Lung (tissue), 12 donors: ENCODE measurements around the gene HLA-DMB. TPM values are rescaled to one million over a fixed set of nuclear protein-coding genes. Genes with fewer than 3 reads are reported as not detected.

Experiments used
- ATAC-seq: fragments of 200-7000 bp; cut with Tn5 transposase; one replicate; pipeline ENCODE4 v1.9.1; 2020; ENCODE audit warnings: moderate number of reproducible peaks; ENCODE audit not compliant: insufficient read depth, low FRiP score
- DNase-seq, 3 donors: peaks; one replicate each; pipeline ENCODE4 v3.0.0-alpha.2; 2013 to 2017
- H3K27ac ChIP-seq, 2 donors: one replicate each; pipeline ENCODE4 v1.5.1; 2013; ENCODE audit warnings: mild to moderate bottlenecking in 2 of 2, moderate library complexity in 2 of 2, control low read depth in 1 of 2, inconsistent platforms in 1 of 2, low read depth in 1 of 2, low read length in 1 of 2
- H3K27me3 ChIP-seq, 3 donors: one replicate each; pipeline ENCODE4 v1.5.1; 2013; ENCODE audit warnings: low read length in 2 of 3; ENCODE audit not compliant: control insufficient read depth in 3 of 3, insufficient read depth in 3 of 3
- H3K36me3 ChIP-seq, 4 donors: one replicate each; pipeline ENCODE4 v1.5.1; 2013; ENCODE audit warnings: low read length in 4 of 4, mild to moderate bottlenecking in 1 of 4, moderate library complexity in 1 of 4; ENCODE audit not compliant: control insufficient read depth in 4 of 4, insufficient read depth in 4 of 4
- H3K4me1 ChIP-seq, 5 donors: one replicate each; pipeline ENCODE4 v1.5.1; 2013; ENCODE audit warnings: low read length in 5 of 5, mild to moderate bottlenecking in 2 of 5, moderate library complexity in 1 of 5; ENCODE audit not compliant: control insufficient read depth in 5 of 5, insufficient read depth in 5 of 5
- H3K4me3 ChIP-seq: one replicate; pipeline ENCODE4 v1.5.1; 2013; ENCODE audit warnings: mild to moderate bottlenecking, control low read depth, moderate library complexity
- H3K9ac ChIP-seq, 2 donors: one replicate each; pipeline ENCODE4 v1.5.1; 2013; ENCODE audit warnings: low read length in 2 of 2, control low read depth in 1 of 2; ENCODE audit not compliant: insufficient read depth in 1 of 2
- H3K9me3 ChIP-seq, 4 donors: one replicate each; pipeline ENCODE4 v1.5.1; 2013; ENCODE audit warnings: low read length in 3 of 4, mild to moderate bottlenecking in 1 of 4, moderate library complexity in 1 of 4; ENCODE audit not compliant: control insufficient read depth in 4 of 4, insufficient read depth in 3 of 4
- WGBS, 2 donors: extraction: QIAGEN DNeasy Blood & Tissue Kit; methylation state at CpG; one replicate each; pipeline ENCODE4 v1.1.7; 2013; 5-methylcytosine and 5-hydroxymethylcytosine counted together
- polyA plus RNA-seq, 2 donors: library from polyadenylated mRNA; stranded (reverse); fragments of 200-250 nt; gene quantifications; one replicate each; pipeline ENCODE4 v1.2.1, GENCODE V29; 2013
- total RNA-seq, 2 donors: library from RNA; depleted of rRNA in 1 of 2; stranded (reverse); fragments of >200 nt in 1 of 2; gene quantifications; one replicate each; pipeline ENCODE4 v1.2.1, GENCODE V29; 2014 to 2021
- TF ChIP-seq, protein P1 (sequence below): IDR thresholded peaks from 2 replicates; pipeline ENCODE4 v1.5.1; 2012; ENCODE audit warnings: mild to moderate bottlenecking; ENCODE audit errors: control extremely low read depth, extremely low read depth
- donor health status: control.
- donor health status: control.
- donor health status: Bipolar disorder and iron deficiency.
- donor health status: healthy.
- donor health status: DM: yes; HTN: yes; CAD: no.

HLA-DMB gene
- total and polyA plus RNA-seq, 4 donors: 42.3 to 76.7 (median 51.1) TPM

DNA sequence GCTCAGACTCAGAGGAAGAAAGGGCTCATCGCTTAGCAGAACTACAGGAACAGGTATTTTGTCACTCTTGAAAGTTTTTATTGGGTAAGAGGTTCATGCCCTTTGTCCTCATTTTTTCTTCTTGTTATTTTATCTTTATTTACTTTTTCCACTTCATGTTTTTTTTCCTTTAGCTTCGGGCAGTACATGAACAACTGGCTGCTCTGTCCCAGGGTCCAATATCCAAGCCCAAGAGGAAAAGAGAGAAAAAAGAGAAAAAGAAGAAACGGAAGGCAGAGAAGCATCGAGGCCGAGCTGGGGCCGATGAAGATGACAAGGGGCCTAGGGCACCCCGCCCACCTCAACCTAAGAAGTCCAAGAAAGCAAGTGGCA lies 37.1 kb upstream of the HLA-DMB start:
- 63 to 73% methylated on average over 7 of the region's 7 CpGs for WGBS, 2 donors
- no peak overlapping the region for H3K4me3 ChIP-seq
- TF ChIP-seq, protein P1, sequence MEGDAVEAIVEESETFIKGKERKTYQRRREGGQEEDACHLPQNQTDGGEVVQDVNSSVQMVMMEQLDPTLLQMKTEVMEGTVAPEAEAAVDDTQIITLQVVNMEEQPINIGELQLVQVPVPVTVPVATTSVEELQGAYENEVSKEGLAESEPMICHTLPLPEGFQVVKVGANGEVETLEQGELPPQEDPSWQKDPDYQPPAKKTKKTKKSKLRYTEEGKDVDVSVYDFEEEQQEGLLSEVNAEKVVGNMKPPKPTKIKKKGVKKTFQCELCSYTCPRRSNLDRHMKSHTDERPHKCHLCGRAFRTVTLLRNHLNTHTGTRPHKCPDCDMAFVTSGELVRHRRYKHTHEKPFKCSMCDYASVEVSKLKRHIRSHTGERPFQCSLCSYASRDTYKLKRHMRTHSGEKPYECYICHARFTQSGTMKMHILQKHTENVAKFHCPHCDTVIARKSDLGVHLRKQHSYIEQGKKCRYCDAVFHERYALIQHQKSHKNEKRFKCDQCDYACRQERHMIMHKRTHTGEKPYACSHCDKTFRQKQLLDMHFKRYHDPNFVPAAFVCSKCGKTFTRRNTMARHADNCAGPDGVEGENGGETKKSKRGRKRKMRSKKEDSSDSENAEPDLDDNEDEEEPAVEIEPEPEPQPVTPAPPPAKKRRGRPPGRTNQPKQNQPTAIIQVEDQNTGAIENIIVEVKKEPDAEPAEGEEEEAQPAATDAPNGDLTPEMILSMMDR: no peak
- H3K4me1 ChIP-seq: peaks cover 0 to 24% (median 5%) of the 10 kb centered on the region in 5 donors
- no peaks in the 10 kb centered on the region for H3K9me3 ChIP-seq
- no peak overlapping the region for H3K27ac ChIP-seq
- ATAC-seq: no peak
- no peak for DNase-seq
- H3K9ac ChIP-seq: no peak overlapping the region
- H3K36me3 ChIP-seq: peaks cover 56 to 79% (median 69%) of the 10 kb centered on the region in 4 donors
- no peaks in the 10 kb centered on the region for H3K27me3 ChIP-seq

DNA sequence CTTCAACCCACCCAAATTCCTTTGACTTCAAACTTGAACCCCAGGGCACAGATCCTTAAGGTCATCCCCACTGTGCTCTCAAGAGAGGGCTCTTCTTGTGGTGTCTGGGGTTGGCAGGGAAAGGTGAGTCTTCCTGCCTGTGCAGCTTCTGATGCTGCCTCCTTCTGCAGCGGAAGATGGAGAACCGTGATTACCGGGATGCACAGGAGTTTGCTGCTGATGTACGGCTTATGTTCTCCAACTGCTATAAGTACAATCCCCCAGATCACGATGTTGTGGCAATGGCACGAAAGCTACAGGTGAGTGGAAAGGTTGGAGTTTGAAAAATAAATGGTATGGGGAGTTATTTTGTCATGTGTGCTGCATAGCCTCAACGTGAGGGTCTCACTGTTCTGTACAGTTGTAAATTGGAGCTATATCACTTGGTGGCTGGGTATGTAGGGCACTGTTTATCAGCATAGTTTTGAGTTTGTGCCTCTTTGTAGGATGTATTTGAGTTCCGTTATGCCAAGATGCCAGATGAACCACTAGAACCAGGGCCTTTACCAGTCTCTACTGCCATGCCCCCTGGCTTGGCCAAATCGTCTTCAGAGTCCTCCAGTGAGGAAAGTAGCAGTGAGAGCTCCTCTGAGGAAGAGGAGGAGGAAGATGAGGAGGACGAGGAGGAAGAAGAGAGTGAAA lies 36.6 kb upstream of the HLA-DMB start:
- H3K4me3 ChIP-seq: no peak overlapping the region
- peaks cover 62 to 84% (median 71%) of the 10 kb centered on the region in 4 donors for H3K36me3 ChIP-seq
- peaks cover 0 to 22% (median 5%) of the 10 kb centered on the region in 5 donors for H3K4me1 ChIP-seq
- no peak for DNase-seq
- 75 to 82% methylated on average over 10 of the region's 10 CpGs for WGBS, 2 donors
- no peak overlapping the region for H3K9ac ChIP-seq
- TF ChIP-seq, protein P1: no peak
- H3K9me3 ChIP-seq: no peaks in the 10 kb centered on the region
- no peaks in the 10 kb centered on the region for H3K27me3 ChIP-seq
- no peak for ATAC-seq
- no peak overlapping the region for H3K27ac ChIP-seq

DNA sequence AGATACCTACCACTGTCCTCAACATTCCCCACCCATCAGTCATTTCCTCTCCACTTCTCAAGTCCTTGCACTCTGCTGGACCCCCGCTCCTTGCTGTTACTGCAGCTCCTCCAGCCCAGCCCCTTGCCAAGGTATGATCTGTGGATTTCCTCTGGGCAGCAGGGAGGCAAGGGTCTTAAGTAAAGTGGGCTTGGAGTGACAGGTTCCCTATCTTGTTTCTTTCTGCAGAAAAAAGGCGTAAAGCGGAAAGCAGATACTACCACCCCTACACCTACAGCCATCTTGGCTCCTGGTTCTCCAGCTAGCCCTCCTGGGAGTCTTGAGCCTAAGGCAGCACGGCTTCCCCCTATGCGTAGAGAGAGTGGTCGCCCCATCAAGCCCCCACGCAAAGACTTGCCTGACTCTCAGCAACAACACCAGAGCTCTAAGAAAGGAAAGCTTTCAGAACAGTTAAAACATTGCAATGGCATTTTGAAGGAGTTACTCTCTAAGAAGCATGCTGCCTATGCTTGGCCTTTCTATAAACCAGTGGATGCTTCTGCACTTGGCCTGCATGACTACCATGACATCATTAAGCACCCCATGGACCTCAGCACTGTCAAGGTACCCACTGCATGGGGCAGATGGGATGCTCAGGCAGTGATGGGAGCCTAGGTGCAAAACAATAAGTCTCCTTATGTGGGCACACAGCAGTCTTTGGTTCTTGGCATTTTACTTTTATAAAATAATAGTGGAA lies 35.7 kb upstream of the HLA-DMB start:
- ATAC-seq: no peak
- H3K4me3 ChIP-seq: no peak overlapping the region
- TF ChIP-seq, protein P1: no peak
- no peak for DNase-seq
- H3K9me3 ChIP-seq: no peaks in the 10 kb centered on the region
- no peaks in the 10 kb centered on the region for H3K27me3 ChIP-seq
- peaks cover 0 to 22% (median 5%) of the 10 kb centered on the region in 5 donors for H3K4me1 ChIP-seq
- 86 to 88% methylated on average over 7 of the region's 7 CpGs for WGBS, 2 donors
- H3K36me3 ChIP-seq: peaks cover 61 to 82% (median 69%) of the 10 kb centered on the region in 4 donors
- no peak overlapping the region for H3K9ac ChIP-seq
- H3K27ac ChIP-seq: no peak overlapping the region
